CD4-positive, alpha-beta T cell treated with Interleukin-15 for 4 hours (primary cell): Measurements from ENCODE around the gene AQP3.
"Not testable (repeated sequence)": the region's sequence is repeated elsewhere in the genome, so short reads cannot be mapped to it uniquely, and the experiment has no call there.

Experiments
- DNase-seq: peaks from one replicate; pipeline ENCODE4 v3.0.0-alpha.2; 2020; ENCODE audit warnings: low spot score

AQP3 gene

DNA sequence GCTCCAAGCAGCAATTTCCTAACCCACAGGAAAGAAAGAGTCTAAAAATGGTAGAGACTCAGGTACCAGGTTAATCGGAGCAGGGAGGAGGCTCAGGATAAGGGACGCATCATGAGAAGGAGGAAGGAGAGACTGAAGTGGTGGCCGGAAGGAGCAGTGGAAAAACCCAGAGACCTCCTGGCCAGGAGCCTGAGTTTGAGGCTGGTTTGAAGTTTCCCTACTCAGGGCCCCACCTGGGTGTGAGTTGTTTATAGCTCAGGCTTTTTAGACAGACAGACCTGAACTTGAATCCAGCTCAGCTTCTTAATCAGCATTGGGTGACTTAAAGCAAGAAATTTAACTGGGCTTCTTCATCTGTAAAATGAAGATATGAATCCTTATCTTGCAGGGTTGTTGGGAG lies 33.1 kb downstream of the AQP3 start:
- DNase-seq, result no peak

DNA sequence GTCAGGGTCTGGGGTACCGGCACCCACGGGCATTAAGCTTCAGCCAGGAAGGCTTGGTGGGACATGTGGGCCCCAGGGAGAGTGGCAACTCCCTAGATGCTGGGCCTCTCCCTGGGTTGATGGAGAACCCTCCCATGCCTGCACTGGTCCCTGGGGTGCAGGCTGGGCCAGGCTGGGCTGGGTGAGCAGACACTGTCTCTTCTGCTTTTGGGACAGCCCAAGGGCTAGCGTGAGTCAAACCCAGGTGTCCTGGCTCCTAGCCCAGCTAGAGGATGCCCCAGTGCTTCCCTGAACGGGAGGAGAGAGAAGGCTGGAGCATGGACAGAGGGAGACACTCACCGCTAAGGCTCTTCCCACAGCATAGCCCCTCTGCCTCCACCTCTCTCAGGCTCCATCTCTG lies 39.3 kb downstream of the AQP3 start:
- DNase-seq, result no peak

DNA sequence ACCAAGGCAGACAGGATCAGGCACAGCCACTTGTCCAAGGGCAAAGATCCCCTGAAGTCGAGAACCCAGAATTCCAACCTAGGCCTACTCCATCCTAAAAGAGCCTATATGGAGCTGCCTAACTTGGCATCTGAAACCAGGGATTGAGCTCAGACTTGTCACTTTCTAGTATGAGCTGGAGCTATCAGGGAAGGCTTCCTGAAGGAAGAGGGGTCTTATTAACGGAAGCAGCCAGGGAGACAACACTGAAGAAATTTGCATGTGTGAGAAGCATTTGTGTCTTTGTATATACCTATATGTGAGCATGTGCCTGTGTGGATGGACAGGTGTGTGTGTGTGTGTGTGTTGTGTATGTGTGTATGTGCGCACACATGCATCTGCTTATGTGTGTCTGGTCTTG lies 40.3 kb downstream of the AQP3 start:
- no peak for DNase-seq

DNA sequence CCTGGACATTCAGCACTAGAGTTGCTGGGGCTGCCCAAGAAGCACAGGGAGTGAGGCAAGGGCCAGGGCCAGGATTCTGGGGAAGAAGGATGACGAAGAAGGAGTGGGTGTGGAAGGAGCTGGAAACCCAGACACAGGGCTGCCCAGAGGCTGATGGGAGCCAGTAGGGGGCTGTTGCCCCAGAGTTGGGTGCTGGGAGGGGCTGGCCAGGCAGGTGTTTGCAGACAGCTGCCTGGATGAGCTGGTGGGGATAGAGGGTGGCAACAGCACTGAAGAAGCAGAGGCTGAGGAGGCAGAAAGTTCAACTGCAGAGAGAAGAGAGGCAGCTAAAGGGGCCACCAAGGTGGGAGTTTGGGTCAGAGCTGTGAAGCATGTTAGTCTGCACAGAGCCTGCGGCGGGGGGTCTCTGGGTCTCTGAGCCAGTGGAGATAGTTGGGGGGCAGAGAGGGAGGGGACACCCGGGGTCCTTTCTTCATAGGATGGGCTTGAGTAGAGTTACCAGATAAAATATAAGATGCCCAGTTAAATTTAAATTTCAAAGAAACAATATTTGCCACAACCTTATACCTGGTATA lies 42.5 kb downstream of the AQP3 start:
- DNase-seq, result no peak

DNA sequence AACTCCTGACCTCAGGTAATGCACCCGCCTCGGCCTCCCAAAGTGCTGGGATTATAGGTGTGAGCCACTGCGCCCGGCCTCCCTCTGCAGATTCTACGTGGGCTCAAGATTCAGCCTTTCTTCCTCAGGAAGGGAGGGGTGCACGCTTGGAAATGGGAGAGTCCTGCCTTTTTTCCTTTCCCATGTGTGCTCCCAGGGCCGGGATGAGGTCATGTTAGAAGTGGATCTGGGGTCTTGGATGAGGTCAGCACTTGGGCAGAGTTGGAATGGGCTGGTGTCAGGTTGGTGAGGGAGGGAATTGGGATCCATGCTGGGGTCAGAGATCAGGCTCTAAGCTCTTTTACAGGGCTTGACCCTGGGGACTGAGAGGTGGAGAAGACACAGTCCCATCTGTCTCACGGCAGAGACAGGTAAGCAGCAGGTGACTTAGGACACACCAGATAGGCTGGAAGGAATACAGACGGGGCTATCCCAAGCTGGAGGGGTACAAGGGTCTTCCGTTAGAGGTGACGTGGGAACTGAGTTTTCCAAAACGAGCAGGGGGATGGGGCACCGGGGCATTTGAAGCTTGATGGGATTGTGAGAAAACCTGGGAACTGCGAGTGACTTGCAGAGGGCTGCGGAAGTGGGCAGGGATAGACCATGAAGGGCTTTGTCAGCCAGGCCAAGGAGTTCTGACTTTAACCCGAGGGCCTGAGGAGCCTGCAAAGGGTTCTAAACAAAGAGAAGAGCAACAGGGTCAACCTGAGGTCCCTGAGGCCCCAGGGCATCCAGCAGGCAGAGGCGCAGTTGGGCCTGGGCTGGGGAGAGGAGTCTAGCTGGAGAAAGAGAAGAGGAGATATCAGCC lies 43.2 kb downstream of the AQP3 start:
- DNase-seq, result no peak

DNA sequence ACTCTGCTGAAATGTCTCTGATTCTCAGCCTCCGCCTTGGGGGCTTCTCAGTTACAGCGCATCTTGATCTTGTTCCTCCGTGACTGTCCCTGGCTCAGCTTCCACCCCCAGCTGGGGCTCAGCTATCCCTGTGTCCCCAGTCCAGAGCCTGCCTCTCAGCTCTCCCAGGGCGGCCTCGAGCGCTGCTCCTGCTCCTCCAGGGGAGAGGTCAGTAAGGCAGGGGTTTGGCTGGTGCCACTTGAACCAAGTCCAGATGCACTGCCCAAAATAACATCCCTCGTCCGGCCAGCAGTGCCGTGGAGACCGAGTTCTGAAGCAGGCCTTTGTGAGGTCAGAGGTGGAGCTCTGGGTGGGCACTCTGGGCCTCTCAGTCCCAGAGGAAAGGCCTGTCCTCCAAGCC lies 45.0 kb downstream of the AQP3 start, which contains the start of gene AQP7:
AQP7 (minus strand) TSS at position 198 of the 400 bp plus-strand sequence. CDS start 1,306 bp downstream, outside the sequence.
- not testable (repeated sequence) for DNase-seq

DNA sequence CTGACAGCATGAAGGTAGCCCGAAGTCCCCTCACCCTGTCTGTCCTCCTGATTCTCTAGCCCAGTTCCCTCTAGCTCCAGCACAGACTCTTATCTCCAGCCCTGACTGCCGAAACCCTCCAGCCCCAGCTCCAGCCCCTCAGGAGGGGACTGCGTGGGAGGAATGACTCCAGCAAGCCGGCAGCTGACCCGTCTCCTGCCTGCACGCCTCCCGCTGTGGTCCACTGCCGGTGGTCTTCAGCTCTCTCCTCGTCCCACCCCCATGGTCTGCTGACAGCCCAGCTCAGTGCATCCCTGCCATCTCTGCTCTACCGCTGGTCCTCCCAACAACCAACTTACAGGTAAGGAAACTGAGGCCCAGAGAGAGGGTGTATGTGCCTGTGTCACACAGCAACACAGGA lies 45.6 kb downstream of the AQP3 start:
- DNase-seq, result not testable (repeated sequence)

DNA sequence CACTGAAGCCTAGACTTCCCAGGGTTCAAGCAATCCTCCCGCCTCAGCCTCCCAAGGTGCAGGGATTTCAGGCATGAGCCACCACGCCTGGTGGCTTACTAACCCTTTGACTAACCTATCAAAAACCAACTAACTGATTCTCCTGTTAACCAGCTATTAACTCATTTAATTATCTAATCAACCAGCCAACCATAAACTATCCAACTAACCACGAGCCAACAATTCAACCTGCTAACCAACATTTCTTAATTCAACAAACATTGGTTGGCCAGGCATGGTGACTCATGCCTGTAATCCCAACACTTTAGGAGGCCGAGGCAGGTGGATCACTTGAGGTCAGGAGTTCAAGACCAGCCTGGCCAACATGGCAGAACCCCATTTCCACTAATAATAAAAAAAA lies 48.3 kb downstream of the AQP3 start:
- DNase-seq, result not testable (repeated sequence)

DNA sequence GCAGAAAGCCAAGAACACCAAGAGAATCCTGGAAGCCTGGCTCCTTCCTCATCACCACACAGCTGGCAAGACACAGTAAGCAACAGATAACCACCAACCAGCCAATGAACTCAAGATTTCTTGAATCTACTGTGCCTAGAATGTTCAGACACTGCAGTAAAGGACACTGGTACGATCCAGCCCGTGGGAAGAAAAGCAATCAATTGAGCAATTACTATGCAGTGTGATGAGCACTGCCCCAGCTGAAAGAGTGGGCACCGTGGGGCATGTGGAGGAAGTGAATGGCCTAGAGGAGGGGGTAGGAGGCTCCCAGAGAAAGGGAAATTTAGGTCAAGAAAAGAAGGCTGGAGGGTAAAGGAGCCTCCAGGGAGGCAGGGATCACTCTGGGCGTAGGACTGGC lies 49.6 kb downstream of the AQP3 start:
- DNase-seq, result not testable (repeated sequence)

DNA sequence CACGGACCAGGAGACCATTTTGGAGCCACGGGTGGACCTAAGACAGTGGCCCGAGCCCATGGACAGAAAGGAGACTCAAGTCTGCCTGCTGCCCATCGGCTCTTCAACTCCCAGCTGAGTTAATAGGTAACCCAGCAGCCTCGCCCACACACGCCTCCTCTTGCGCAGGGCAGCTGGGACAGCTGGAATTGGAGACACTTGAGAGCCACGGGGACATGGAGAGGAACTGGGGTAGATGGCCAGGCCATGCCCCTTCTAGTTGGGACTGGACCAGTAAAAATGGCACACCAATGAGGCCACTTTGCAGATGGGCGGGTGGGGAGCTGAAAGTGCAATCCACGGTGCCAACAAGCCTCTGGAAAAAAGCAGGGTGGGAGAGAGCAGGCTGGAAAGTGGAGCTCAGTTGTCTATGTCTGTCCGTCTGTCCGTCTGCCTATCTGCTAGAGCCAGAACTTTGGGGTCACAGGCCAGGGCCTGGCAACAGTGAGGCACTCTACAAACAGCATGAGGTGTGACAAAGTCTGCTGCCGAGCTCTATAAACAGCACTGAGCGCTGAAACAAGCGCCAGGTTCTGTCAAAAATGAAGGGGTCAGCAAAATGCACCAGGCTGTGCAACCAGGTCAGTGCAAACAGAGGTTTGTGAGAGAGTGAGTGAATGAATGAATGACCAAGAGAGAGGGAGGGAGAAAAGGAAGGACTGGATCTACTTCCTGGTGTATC lies 52.1 kb downstream of the AQP3 start:
- DNase-seq, result not testable (repeated sequence)

DNA sequence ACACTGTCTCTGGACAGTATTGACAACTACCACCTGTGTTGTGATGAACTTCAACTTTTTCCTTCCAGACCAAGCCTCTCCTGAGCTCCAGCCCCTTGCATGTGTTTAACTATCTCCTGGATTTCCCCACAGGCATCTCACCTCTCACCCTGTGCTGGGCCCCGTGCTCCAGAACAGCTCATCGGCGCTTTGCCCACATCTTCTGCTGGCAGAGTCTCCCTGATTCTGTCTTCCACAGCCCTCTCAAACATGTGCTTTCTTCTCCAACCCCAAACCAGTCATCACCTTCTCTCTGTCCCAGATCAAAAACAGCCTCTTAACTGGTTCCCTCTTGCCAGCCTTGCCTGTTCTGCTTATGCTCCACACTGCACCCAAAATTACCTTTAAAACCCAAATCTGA lies 53.4 kb downstream of the AQP3 start:
- DNase-seq, result not testable (repeated sequence)

DNA sequence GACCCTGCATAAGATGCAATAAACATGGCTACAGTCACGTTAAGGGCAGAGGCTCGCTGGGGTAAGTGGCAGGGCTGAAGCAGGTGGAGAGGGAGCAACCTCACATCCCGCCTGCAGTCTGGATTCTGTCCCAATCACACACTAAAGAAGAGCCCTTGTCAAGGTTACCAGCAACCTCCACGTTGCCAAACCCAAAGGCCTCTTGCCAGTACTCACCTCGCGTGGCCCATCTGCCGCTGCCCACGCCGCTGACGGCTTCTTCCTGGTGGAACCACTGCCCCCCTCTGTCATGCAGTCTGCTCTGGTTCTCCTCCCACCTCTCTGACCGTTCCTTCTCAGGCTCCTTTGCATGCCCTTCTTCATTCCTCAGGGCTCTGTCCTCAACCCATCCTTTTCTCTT lies 53.8 kb downstream of the AQP3 start:
- no peak for DNase-seq

DNA sequence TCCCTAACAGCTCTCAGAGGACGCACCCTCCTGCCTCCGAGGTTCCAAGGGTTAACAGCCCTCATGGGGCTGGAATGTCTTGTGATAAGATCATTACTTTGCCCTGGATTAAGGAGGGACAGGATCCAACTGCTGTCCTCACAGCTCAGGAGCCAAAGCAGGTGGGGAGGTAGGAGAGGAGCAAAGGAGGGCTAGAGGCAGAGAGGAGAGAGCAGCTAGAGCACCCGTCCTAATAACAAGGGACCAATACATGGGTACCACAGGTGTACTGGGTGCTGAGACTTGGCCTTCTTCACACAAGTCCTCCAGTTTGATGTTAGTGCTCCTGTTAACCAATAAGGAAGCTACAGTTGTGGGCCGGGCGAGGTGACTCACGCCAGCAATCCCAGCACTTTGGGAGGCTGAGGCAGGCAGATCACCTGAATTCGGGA lies 54.8 kb downstream of the AQP3 start:
- not testable (repeated sequence) for DNase-seq
